T-helper 9 cell (primary cell): ENCODE data around the gene PLCG1.
A peak's percentile ranks its signal among the peaks of the same experiment; 100 is the strongest.
"Not testable (repeated sequence)": the region's sequence is repeated elsewhere in the genome, so short reads cannot be mapped to it uniquely, and the experiment has no call there.

Experiments used
- DNase-seq: peaks from one replicate; pipeline ENCODE4 v3.0.0-alpha.2; 2020
- total RNA-seq, 2 donors: gene quantifications; one replicate each; lab custom pipeline; 2026; lab: John Stamatoyannopoulos, UW

The PLCG1 gene
- total RNA-seq = 283 to 460 reads per million in 2 donors

DNA sequence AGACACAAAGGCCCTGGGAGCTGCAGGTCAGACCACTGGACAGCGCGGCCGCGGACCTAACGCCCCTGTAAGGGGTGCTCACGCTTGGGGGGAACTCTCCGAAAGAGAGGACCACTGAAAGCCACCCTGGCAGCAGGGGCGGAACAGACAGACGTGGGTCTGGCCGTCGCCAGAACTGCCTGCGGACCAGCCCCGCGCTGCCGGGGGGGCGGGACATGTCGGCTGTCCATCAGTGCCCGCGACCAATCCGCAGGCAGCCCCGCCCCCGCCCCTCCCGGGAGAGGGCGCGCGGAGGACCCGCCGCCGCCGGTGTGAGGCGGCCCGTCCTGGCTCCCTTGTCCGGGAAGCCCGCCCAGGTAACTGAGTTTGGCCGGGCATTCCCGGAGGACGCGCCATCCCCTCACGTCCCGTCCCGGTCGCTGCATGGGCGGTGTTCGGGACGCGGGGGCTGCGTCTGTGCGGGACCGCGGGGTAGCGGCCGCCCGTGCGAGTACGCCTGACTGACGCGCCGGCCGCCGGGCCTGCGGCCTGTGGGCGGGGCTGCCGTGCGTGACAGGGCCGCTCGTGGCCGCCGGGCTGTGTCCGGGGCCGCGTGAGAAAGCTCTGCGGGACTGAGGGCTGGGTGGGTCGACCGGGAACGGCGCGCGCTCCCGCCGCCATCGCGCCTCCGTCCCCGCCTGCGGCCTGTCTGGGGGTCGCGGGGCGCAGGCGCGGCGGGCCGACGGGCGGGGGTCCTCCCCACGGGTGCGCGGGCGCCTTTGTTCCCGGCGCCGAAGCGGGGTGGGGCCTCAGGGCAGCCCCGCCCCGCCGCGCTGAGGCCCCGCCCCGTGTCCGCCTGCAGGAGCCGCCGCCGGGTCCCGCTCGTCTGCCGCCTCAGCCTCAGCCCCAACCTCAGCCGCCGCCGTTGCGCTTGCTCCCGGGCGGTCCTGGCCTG lies at the start of gene PLCG1:
TSS of gene PLCG1 (plus strand) at position 864 of the 934 bp plus-strand sequence. CDS start 99 bp downstream, outside the sequence.
- DNase-seq = peak; percentile 78

DNA sequence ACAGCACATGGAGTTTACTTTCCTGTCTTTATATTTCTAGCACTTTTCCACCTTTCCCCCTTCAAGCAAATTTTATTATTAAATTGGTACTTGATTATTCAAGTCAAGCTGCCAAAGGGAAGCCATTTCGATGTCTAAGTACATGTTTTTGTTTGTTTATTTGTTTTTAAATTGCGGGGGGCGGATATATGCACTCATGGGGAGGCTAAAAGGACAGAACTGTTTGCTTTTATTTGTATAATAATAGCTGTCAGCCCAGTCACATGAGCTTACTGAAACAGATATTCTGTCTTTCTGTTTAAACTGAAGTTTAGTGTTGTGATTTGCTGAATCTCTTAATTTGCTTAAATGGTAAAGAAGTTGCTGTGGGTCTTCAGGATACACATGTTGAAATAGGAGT lies 49.6 kb upstream of the PLCG1 start:
- no peak for DNase-seq

DNA sequence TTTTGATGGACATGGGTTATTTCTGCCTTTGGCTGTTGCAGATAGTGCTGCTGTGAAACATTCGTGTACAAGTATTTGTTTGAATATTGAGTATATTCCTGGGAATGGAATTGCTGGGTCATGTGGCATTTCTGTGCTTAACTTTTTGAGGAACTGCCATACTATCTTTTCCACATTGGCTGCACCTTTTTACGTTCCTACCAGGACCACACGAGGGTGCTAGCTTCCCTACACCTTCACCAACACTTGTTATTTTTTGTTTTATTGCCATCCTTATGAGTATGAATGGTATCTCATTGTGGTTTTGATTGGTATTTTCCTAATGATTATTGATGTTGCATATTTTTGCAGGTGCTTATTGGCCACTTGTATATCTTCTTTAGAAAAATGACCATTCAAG lies 47.8 kb upstream of the PLCG1 start:
- no peak for DNase-seq

DNA sequence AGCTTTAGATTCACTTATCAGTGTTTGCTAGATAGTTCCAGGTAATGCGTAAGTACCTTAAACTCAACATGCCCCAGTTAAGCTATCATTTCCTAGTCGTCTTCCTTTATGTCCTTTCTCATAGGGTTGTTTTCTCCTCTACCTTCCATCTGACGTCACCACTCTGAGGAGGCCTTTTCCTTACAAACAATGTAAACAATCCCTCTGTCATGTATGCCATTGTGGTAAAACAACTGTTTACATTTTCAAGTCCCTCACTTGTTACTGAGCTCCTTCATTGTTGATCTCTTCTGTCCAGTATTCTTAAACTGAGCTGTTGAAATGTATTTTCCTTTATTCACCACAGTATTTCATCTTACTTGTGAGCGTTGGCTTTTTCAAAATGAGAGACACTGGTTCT lies 45.4 kb upstream of the PLCG1 start:
- DNase-seq = no peak

DNA sequence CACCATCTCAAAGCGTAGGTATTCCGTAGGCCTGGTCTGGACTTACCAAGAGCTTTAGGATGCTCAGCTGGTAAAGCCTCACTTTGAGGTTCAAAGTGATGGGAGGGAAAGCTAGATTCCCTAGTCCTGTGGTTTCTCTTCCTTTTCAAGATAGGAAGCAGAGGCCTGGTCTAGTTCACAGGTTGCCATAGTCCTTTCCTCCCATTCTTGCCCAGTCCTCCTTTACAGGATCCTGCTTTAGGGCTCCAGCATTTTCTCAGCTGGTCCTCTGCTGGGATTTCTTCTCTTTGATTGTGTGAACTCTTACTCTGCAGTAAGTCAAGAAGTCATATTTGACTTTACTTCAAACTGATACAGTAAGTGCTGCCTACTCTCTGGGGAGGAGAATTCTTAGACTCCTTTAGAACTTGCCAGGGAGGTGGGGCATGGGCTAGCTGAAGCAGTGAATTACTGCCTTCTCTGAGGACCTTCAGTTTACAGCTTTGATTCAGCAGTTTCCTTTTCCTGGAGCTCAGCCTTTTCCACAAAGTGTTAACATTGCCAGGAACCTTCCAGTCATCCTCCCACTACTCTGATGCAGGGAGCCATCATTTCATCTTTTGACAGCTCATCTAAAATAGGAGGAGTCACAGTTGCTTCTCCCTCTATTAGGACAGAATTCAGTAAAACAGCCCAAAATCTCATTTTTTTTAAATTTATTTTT lies 42.8 kb upstream of the PLCG1 start:
- no peak for DNase-seq

DNA sequence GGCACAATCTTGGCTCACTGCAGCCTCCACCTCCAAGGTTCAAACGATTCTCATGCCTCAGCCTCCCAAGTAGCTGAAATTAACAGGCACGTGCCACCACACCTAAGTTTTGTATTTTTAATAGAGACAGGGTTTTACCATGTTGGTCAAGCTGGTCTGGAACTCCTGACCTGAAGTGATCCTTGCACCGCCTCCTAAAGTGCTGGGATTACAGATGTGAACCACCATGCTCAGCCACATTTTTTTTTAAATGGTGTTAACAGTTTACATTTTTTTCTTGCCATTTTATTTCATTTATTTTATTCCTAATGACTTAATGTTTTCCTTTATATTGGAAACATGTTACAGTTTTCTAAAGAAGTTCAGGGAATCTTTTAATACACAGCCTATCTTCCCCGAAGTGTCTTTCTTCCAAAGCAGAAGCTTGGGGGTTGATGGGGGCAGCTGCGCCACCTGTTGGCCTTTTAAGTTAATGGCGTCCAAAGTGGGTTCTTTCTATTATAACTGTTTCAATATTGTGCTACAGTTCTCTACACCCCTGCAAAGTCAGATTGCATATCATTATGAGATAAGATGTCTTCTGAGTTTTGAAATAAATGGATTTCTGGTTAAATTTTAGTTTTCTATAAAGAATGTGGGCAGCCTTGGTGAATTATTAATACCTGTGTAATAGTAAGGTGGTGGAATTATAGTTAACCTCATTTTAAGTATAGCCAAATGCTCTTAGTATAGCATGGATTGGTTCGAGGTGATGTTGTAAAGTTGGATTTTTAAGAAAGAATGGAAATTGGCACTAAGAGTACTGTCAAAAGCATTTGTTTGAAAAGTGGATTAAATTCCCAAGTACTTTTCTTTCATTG lies 42.0 kb upstream of the PLCG1 start:
- DNase-seq = peak; percentile 31

DNA sequence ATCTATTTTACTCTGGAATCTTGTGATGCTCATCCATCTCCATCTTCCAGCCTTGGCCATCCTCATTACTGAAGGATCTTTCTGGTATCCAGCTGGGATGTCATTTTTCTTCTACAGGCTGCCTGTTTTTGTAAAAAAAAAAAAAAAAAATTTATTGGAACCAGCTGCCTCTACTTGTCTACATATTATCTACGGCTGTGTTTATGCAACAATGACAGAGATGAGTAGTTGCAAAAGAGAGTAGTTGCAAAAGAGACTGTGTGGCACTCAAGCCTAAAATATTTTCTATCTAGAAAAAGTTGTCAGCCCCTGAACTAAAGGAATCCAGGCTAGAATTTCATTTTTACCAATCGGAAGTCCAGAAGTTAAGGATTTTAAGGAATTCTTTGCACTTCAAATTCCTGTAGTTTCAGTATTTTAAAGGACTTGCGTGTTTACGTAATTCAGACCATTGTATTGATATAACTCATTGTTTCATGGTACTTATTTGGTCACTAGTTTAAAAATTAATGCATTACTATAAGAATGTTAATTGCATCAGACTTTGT lies 38.6 kb upstream of the PLCG1 start:
- DNase-seq = no peak

- DNase-seq = no peak
These were observed 37.3 kb upstream of the PLCG1 start for GRCh38 chr20:41100001-41100480.

- DNase-seq = no peak
These were observed 35.7 kb upstream of the PLCG1 start for GRCh38 chr20:41101660-41102059.

DNA sequence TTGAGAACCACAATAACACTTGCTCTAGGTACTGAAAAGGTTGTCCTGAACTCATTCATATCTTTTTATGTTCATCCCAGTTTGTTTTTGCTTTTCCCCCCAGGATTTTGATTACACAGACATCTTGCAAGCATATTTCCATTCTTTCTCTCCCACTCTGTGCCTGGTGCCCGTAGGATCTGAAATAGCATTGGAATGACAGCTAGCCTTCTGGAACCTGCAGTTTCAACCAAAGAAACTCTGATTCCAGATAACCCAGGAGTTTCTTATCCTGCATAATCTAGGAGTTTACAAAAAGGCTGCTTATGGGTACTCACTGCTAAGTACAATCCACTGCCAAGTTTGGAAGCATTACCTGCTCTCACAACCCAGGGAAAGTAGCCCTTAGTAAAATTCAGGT lies 28.8 kb upstream of the PLCG1 start:
- no peak for DNase-seq

GRCh38 chr20:41110012-41110411 lies 27.3 kb upstream of the PLCG1 start:
- no peak for DNase-seq

DNA sequence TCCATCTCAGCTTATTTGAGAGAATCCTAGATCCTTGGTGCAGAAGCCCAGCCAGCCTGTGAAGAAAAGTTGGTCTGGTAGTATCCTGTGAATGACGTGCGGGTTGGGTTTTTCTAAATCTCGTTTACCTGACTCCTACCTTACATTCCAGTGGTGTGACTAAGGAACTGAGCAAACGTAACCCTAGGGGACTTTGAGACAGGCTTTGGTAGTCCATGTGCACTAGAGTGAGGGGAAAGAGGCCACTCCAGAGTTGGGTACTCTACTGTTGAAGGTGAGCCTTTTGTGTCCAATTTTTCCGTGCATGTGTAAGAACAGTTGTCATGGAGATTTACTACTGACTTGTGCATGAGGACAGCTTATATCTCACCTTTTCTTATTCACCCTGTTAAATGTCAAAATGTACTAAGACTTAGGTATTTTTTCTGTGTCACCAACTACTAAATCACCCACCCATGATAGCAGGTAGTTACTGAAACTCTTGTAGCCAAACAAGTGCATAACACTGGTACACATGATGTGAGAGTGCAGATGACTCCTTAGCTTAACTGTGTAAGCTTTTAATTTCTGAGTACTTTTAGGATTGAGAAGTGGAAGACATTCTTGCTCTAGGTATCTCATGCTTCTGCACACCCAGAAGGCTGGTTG lies 26.3 kb upstream of the PLCG1 start:
- DNase-seq = no peak

DNA sequence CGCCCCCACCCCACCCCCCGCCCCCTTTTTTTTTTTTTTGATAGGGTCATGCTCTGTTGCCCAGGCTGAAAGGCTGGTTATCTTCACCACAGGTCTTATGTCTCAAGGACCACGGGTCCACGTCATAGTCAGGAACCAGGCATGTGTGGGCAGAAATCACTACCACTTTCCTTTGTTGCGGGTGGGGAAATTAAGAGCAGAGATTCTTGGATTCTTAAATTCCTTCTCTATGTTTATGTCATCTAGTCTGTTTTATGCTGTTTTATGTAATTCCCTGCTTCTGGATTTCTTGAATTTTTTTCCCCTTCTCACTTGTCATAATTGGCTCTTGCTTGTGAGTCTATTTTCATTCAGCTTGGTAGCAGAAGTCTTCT lies 25.8 kb upstream of the PLCG1 start:
- no peak for DNase-seq

DNA sequence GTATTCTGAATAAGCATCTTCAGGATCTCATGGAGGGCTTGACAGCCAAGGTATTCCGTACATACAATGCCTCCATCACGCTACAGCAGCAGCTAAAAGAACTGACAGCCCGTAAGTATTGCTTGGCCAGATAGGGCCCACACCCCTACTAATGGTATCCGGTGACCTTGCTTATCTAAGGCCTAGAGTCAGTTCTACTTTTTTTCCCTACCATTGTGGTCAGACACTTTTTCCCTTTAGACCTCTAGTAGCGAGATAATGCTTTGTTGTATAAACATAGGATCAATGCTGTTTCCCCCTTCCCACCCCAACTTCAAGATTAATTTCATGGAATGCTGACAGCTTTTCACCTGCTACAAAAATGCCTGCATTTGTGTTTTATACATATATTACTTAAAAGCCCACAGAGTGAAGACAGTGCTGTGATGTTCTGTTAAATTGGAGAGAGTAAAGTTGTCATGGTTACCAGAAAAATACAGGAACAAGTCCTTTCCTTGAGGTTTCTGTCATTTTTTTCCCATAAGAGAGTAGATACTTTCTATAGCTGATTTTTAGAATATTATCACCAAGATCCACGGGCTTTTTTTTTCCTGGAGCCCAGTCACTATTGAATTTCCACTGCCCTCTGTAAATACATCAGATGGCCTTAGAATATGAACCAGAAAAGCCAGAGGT lies 20.9 kb upstream of the PLCG1 start:
- DNase-seq = no peak

GRCh38 chr20:41118159-41118558 lies 19.2 kb upstream of the PLCG1 start:
- DNase-seq = not testable (repeated sequence)

DNA sequence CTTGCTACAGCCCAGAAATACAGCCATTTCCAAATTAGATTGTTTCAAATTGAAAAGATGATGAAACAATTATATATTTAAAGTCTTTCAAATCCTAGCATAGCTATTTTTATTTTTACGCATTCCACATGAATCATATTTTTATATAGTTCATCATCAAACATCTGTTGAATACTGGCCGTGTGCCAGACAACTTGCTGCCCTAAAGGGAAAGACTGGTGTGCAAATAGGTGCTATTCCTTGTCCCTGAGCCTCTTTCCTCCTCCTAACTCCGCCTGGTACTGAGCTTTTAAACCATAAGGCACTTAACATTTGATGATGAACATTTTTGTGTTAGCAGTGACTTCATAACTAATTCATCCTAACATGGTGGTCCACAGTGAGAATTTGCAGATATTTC lies 18.7 kb upstream of the PLCG1 start:
- no peak for DNase-seq

GRCh38 chr20:41119614-41120561 lies 17.5 kb upstream of the PLCG1 start:
- no peak for DNase-seq

DNA sequence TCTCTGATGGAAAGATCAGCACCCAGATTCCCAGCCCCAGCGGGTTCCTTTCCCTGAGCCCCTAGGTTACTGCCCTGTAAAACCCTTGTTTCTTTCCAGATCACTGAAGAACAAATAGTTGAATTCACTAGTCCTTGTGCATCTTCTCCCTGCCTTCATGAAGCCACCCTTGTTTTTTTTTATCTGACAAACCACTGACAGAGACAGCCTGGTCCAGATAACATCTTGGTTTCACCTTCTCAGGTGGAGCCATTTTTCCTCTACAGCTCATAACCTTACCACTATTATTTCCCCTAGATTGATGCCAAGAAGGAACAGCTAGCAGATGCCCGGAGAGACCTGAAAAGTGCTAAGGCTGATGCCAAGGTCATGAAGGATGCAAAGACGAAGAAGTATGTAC lies 15.9 kb upstream of the PLCG1 start:
- no peak for DNase-seq

DNA sequence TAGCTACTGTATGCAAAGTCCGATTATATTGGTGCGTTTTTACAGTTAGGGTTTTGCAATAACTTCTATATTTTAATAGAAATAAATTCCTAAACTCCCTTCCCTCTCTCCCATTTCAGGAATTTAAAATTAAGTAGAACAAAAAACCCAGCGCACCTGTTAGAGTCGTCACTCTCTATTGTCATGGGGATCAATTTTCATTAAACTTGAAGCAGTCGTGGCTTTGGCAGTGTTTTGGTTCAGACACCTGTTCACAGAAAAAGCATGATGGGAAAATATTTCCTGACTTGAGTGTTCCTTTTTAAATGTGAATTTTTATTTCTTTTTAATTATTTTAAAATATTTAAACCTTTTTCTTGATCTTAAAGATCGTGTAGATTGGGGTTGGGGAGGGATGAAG lies 13.7 kb upstream of the PLCG1 start:
- no peak for DNase-seq

- DNase-seq = no peak
These were observed 12.8 kb upstream of the PLCG1 start for GRCh38 chr20:41124451-41125094.
